Measurements from ENCODE around the gene QSOX2.

QSOX2 gene

DNA sequence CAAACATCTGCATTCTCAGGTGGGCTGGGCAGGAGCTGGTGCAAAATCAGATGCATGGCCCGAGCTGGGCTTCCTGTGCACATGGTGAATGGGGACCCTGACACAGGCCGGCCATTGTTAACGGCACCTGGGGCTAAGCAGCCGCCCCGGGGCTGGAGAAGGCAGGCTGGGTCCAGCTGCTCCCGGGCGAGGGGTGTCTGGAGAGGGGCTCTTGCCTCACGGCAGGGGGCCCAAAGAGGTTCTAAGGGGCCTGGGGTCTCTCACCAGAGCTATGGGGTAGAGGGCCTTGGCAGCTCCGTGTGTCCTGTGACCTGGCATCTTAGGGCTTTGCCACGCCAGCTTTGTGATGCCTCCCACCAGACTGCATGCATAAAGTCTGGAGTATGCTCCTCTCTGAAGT lies 5.1 kb upstream of the QSOX2 start:
- TF ChIP-seq, protein P1, sequence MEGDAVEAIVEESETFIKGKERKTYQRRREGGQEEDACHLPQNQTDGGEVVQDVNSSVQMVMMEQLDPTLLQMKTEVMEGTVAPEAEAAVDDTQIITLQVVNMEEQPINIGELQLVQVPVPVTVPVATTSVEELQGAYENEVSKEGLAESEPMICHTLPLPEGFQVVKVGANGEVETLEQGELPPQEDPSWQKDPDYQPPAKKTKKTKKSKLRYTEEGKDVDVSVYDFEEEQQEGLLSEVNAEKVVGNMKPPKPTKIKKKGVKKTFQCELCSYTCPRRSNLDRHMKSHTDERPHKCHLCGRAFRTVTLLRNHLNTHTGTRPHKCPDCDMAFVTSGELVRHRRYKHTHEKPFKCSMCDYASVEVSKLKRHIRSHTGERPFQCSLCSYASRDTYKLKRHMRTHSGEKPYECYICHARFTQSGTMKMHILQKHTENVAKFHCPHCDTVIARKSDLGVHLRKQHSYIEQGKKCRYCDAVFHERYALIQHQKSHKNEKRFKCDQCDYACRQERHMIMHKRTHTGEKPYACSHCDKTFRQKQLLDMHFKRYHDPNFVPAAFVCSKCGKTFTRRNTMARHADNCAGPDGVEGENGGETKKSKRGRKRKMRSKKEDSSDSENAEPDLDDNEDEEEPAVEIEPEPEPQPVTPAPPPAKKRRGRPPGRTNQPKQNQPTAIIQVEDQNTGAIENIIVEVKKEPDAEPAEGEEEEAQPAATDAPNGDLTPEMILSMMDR (conservative IDR thresholded peaks at IDR 0.05; ENCODE audit: control insufficient read depth, insufficient read depth, low read depth, low read length), result no peak
- H3K4me3 ChIP-seq (ENCODE audit: control insufficient read depth, low read depth, low read length), result no peak overlapping the region
- no peak for DNase-seq (ENCODE audit: low read depth)

DNA sequence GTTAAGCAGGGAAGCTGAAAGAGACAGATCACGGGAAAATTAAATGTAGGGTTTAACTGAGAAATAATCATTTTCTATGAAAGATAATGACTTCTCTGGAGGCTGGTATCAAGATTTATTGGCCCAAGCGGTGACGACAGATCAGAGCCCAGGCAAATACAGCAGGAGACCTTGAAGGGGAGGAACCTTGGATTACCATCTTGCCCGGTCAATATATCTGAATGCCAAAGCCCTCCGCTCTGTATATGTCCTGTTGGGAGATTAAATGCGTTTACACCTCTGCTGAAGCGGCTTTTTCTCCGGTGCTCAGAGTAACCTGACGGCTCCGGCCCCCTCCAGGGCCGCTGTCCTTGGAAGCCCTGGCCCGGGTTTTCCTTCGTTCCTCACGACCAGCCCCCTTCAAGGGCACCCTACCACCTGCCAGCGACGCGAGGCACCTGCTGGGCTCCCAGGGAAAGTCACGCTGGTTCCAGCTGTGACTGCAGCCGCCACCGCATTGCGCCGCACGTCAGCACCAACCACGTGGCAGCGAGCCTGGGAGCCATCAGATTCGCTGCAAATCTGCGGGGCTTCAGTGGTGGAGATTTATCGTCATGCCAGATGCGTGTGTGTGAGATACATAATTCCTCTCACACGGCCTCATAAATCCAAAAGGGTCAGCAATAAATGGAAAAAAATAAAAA lies 4.4 kb upstream of the QSOX2 start:
- no peak overlapping the region for H3K4me3 ChIP-seq (ENCODE audit: control insufficient read depth, low read depth, low read length)
- TF ChIP-seq, protein P1 (conservative IDR thresholded peaks at IDR 0.05; ENCODE audit: control insufficient read depth, insufficient read depth, low read depth, low read length), result no peak
- no peak for DNase-seq (ENCODE audit: low read depth)

DNA sequence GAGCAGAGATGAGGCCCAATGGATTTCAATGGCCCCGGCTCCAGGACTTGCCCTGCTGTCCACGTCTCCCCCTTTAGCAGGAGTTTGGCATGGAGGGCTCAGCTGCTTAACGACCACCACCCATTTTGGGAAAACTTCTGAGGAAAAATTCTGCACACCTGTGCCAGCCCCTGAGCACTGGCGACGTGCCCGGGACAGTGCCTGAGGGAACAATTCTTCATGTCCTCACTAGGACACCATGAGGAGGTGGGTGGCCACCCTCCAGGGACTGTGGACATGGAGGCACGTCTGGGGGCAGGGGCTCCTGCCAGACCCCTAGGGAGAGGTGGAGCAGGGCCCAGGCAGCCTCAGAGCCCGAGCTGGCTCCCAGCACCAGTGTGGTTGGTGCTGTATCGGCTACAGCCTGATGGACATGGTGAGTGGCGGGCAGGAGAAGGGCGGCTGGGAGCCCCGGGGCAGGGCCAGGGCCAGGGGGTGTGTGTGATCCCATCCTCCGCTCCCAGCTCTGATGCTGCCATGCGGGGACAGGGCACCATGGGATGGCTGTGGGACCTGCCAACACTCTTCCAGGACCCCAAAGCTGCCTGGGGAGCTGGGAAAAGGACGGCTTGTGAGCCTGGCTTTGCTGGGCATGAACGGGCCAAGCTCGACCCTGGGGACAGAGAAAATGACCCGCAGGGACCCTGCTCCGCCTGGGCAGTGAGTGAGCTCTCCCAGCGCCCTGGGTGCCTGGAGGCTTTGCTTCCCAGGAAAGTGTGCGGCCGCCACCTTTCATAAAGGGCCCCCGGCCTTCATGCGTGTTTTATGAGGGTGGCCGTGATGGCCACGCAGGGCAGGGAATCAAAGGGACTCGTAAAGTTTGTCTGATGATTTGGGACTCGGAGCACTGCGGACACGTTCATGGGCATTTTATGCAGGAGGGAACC lies 3.6 kb upstream of the QSOX2 start:
- TF ChIP-seq, protein P1 (conservative IDR thresholded peaks at IDR 0.05; ENCODE audit: control insufficient read depth, insufficient read depth, low read depth, low read length), result no peak
- no peak for DNase-seq (ENCODE audit: low read depth)
- no peak overlapping the region for H3K4me3 ChIP-seq (ENCODE audit: control insufficient read depth, low read depth, low read length)

DNA sequence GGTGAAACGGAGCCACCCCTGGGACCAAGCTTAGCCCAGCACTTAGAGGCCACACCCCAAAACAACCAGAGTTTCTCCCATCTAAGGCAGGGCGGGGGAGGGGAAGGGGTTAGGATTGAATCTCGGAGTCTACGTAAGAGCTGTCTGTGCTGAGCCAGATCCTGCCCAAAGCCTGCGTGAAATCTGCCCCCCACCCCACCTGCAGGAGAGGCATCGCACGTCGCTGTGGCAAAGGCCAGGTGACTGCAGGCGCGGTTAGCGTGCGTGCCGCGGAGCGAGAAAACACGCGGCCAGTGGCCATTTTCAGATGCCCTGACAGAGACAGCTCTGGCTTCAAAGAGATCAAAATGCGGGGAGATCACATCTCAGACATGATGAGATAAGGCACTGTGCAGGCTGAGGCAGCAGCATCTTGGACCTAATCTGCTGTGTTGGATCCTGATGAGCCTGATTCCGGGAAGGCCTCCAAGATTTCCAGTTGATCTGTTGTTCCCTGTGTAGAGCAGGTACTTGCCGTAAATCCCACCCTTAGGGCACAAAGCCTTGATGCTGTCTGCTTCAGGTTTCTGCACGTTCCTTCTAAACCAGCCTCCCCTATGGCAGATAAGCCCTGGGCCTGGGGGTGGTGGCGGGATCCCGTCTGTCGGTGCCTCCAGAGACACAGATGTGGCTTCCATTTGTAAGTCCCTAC lies 2.5 kb upstream of the QSOX2 start:
- TF ChIP-seq, protein P1 (conservative IDR thresholded peaks at IDR 0.05; ENCODE audit: control insufficient read depth, insufficient read depth, low read depth, low read length), result no peak
- DNase-seq (ENCODE audit: low read depth), result no peak

DNA sequence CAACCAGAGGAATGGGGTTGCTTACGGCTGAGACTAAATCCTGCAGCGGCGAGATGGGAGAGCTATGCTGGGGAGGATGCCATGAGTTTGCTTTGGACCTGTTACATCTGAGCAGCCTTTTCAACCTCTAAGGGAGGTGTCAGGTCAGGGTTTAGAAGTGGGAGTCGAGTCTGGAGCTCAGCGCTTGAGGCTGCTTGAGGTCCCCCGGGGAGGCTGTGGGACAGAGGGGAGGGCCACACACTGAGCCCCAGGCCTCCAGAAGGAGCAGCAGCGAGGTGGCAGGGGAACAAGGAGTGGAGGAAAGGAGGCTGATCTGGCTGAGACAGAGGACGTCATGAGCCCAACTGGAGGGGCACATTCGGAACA lies 1.9 kb upstream of the QSOX2 start:
- TF ChIP-seq, protein P1 (conservative IDR thresholded peaks at IDR 0.05; ENCODE audit: control insufficient read depth, insufficient read depth, low read depth, low read length), result no peak
- DNase-seq (ENCODE audit: low read depth), result no peak
- no peak overlapping the region for H3K4me3 ChIP-seq (ENCODE audit: control insufficient read depth, low read depth, low read length)

More for the DNA sequence above, 2.5 kb upstream of the QSOX2 start:
- no peak overlapping the region for H3K4me3 ChIP-seq (ENCODE audit: control insufficient read depth, low read depth, low read length)

DNA sequence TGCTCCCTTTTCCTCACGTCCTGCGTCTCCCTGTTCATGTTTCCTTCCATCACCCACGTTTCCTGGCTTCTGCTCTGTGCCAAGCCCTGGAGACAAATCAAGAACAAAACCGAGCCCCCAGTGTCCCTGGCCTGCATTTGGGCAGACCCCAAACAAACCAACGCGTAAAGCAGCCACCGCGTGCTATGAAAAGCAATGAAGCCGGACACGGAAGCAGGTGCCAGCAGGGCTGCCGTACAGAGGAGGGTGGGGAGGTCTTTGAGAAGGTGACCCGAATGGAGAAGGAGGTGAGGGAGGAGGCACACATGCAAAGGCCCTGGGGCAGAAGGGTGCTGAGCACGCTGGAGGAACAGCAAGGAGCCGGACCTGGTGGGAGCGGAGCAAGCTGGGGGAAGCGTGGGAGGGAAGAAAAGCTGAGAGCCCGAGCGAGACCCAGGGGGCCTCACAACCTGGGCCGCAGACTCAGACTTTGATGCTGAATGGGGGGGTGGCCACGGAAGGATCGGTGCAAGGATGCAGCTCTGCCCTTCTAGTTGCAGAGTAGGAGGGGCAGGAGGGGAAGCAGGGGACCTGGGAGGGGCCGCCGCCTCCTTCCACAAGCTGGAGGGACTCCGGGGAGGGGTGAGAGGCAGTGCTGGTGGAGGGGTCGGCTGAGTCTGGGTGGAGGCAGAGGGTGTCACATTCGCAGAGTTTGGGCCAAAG lies 1.4 kb upstream of the QSOX2 start:
- H3K4me3 ChIP-seq (ENCODE audit: control insufficient read depth, low read depth, low read length), result no peak overlapping the region
- TF ChIP-seq, protein P1 (conservative IDR thresholded peaks at IDR 0.05; ENCODE audit: control insufficient read depth, insufficient read depth, low read depth, low read length), result no peak
- DNase-seq (ENCODE audit: low read depth), result no peak
